ENCODE measurements around the gene GAD1. TPM values are rescaled to one million over a fixed set of nuclear protein-coding genes. Genes with fewer than 3 reads are reported as not detected.

GAD1 gene
- total RNA-seq, 2 experiments from 2014 or later: not detected

GRCh38 chr2:170819680-170820664 is 3.3 kb downstream of the GAD1 start:
- Histone ChIP-seq H3K27me3 (ENCODE audit: control insufficient read depth in 1 of 2, insufficient read depth in 2 of 2, low read length in 2 of 2) (peaks cover 92 to 93% of the 10 kb centered on the region in 2 experiments), H3K36me3 (ENCODE audit: insufficient read depth, low read length) (no peaks in the 10 kb centered on the region), H3K9me3 (ENCODE audit: control insufficient read depth in 1 of 2, insufficient read depth in 1 of 2, low read length in 2 of 2) (peaks cover 0 to 75% of the 10 kb centered on the region in 2 experiments), H3K4me1 (ENCODE audit: insufficient read depth, low read length) (peaks cover 86% of the 10 kb centered on the region), H3K4me3 (ENCODE audit: low read length) (peak overlapping the region; percentile 60), H3K27ac (ENCODE audit: low read depth in 1 of 2, low read length in 2 of 2) (no peak overlapping the region)
- DNase-seq (peak in 3 of 14 experiments; percentile 12 to 34 (median 28)), ATAC-seq (ENCODE audit: poor library complexity) (no peak)
- ChIA-PET CTCF (no interaction called here), POLR2A (interaction anchor here (0.6 kb wide), 2 partner anchors 292 to 1902 kb away, joined by 3 to 4 read pairs; no protein-coding TSS in a partner anchor)
- Mint-ChIP-seq H3K4me1 (ENCODE audit: low read depth) (peaks cover 56% of the 10 kb centered on the region), H3K9me3 (no peaks in the 10 kb centered on the region), H3K27ac (no peak overlapping the region), H3K4me3 (peak overlapping the region; percentile 84), H3K27me3 (peaks cover 94% of the 10 kb centered on the region), H3K36me3 (ENCODE audit: low read depth) (no peaks in the 10 kb centered on the region)
- intact Hi-C loops (cut with DNase I, micrococcal nuclease): loop anchor here in 1 of 2 experiments (10.0 kb wide), 1 partner anchor 585 kb away; no protein-coding TSS in a partner anchor
- no peak for TF ChIP-seq CTCF (IDR thresholded peaks at IDR 0.05)

GRCh38 chr2:170820757-170821530 is 4.3 kb downstream of the GAD1 start:
- H3K9me3 ChIP-seq (ENCODE audit: control insufficient read depth in 1 of 2, insufficient read depth in 1 of 2, low read length in 2 of 2): peaks cover 0 to 67% of the 10 kb centered on the region in 2 experiments
- ATAC-seq (ENCODE audit: poor library complexity): peak; percentile 53
- H3K4me3 ChIP-seq (ENCODE audit: low read length): peak overlapping the region; percentile 60

More at GRCh38 chr2:170820757-170821530, 4.3 kb downstream of the GAD1 start:
- peaks cover 91 to 92% of the 10 kb centered on the region in 2 experiments for H3K27me3 ChIP-seq (ENCODE audit: control insufficient read depth in 1 of 2, insufficient read depth in 2 of 2, low read length in 2 of 2)
- Mint-ChIP-seq H3K27me3 (peaks cover 93% of the 10 kb centered on the region), H3K4me1 (ENCODE audit: low read depth) (peaks cover 48% of the 10 kb centered on the region), H3K36me3 (ENCODE audit: low read depth) (no peaks in the 10 kb centered on the region), H3K4me3 (peak overlapping the region; percentile 84), H3K9me3 (no peaks in the 10 kb centered on the region), H3K27ac (no peak overlapping the region)
- peaks cover 76% of the 10 kb centered on the region for H3K4me1 ChIP-seq (ENCODE audit: insufficient read depth, low read length)
- H3K36me3 ChIP-seq (ENCODE audit: insufficient read depth, low read length): no peaks in the 10 kb centered on the region
- CTCF ChIA-PET: no interaction called here
- intact Hi-C loops (cut with DNase I, micrococcal nuclease): no loop called here
- POLR2A ChIA-PET: interaction anchor here (0.6 kb wide), 1 partner anchor 323 kb away, joined by 3 read pairs; no protein-coding TSS in a partner anchor
- no peak for TF ChIP-seq CTCF (IDR thresholded peaks at IDR 0.05)
- no peak overlapping the region for H3K27ac ChIP-seq (ENCODE audit: low read depth in 1 of 2, low read length in 2 of 2)
- peak in 4 of 14 experiments; percentile 17 to 75 (median 65) for DNase-seq

Measured in CD4-positive, alpha-beta T cell (primary cell).